NCI-H2196 (cell line): ENCODE results near the gene CAMK1D.
A peak's percentile ranks its signal among the peaks of the same experiment; 100 is the strongest.
"Not testable (repeated sequence)": the region's sequence is repeated elsewhere in the genome, so short reads cannot be mapped to it uniquely, and the experiment has no call there.

Source experiments
- DNase-seq: peaks from one replicate; lab custom pipeline; 2025; ENCODE audit not compliant: unreplicated experiment; lab: John Stamatoyannopoulos, UW

The CAMK1D gene

GRCh38 chr10:12348870-12349628 is at the start of gene CAMK1D:
CAMK1D (plus strand) TSS chr10:12349547.
- DNase-seq = peak; percentile 54

GRCh38 chr10:12301036-12301435 is 48.3 kb upstream of the CAMK1D start:
- DNase-seq = not testable (repeated sequence)

DNA sequence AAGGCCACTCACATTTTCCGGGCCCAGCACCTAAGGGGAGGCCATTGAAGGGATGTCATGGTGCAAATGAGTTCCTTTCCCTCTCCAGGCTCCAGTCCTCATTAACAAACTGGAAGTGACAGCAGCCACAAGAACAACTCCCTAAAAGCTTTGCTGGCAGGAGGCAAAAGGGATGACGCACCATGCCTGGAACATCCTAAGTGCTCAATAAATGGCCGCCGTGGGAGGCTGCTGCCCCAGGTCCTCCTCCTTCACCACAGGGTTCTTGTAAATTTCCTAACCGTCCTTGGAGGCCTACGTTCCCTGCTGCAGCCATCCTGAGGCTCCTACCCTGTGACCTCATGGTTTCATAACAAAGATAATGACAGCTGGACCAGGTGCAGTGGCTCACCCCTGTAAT is 41.3 kb upstream of the CAMK1D start:
- DNase-seq = no peak

- no peak for DNase-seq
These were observed 40.5 kb upstream of the CAMK1D start for GRCh38 chr10:12308736-12309375.

DNA sequence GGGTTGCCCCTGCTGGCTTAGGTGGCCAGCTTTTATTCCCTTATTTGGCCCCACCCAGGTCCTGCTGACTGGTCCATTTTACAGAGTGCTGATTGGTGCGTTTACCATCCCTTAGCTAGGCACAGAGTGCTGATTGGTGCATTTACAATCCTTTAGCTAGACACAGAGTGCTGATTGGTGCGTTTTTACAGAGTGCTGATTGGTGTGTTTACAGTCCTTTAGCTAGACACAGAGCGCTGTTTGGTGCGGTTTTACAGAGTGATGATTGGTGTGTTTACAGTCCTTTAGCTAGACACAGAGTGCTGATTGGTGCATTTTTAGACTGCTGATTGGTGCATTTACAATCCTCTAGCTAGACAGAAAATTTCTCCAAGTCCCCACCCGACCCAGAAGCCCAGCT is 39.6 kb upstream of the CAMK1D start:
- DNase-seq = not testable (repeated sequence)

DNA sequence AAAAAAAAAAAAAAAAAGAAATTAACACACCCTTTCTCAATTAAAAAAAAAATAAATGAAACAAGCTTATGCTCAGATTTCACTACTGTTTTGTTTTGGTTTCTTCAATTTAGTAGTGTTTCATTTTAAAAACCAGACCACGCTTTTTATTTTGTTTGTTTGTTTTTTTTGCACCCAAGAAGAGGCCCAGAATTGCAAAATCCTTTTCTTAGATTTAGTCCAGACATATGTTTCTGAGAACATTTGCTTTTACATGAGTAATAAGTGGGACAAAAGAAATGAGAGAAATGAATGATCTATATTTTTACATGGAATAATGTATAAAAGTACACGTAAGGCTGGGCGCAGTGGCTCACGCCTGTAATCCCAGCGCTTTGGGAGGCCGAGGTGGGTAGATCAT is 34.5 kb upstream of the CAMK1D start:
- no peak for DNase-seq

GRCh38 chr10:12319076-12319475 is 30.3 kb upstream of the CAMK1D start:
- DNase-seq = no peak

GRCh38 chr10:12320892-12321291 is 28.5 kb upstream of the CAMK1D start:
- DNase-seq = no peak

- DNase-seq = no peak
These were observed 27.7 kb upstream of the CAMK1D start for GRCh38 chr10:12321641-12322040.

- no peak for DNase-seq
These were observed 26.7 kb upstream of the CAMK1D start for GRCh38 chr10:12322583-12323131.

DNA sequence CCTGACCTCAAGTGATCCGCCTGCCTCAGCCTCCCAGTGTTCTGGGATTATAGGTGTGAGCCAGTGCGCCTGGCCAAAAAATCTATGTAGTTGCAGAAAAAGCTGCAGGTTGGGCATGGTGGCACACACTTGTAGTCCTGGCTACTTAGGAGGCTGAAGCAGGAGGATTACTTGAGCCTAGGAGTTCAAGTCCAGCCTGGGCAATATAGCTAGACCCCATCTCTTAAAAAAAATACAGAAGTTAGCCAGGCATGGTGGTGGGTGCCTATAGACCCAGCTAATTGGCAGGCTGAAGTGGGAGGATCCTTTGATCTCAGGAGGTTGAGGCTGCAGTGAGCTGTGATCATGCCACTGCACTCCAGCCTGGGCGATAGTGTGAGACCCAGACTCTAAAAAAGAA is 24.8 kb upstream of the CAMK1D start:
- no peak for DNase-seq

GRCh38 chr10:12327074-12327473 is 22.3 kb upstream of the CAMK1D start:
- no peak for DNase-seq

DNA sequence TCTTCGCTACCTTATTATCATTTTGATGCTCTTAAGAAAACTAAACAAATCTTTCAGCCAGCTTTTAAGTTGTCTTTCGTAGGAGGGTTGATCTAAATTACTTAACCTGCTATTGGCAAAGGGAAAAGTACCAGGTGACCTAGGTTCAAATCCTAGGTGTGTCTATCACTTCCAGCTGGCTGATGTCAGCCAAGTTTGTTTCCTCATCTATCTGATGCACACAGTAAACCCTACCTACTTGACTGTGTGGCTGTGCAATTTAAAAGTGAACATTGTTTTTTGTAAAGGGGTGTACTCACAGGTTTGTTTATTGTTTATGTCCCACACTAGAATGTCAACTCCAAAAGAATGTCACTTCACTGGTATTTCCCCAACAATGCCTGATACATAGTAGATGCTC is 21.9 kb upstream of the CAMK1D start:
- DNase-seq = no peak

DNA sequence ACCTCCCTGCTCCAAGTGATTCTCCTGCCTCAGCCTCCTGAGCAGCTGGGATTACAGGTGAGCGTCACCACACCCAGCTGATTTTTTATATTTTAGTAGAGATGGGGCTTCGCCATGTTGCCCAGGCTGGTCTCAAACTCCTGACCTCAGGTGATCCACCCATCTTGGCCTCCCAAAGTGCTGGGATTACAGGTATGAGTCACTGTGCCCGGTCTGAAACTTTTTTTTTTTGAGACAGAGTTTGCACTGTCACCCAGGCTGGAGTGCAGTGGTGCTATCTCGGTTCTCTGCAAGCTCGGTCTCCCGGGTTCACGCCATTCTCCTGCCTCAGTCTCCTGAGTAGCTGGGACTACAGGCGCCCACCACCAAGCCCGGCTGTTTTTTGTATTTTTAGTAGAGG is 21.0 kb upstream of the CAMK1D start:
- DNase-seq = not testable (repeated sequence)

- no peak for DNase-seq
These were observed 16.6 kb upstream of the CAMK1D start for GRCh38 chr10:12332572-12333379.

DNA sequence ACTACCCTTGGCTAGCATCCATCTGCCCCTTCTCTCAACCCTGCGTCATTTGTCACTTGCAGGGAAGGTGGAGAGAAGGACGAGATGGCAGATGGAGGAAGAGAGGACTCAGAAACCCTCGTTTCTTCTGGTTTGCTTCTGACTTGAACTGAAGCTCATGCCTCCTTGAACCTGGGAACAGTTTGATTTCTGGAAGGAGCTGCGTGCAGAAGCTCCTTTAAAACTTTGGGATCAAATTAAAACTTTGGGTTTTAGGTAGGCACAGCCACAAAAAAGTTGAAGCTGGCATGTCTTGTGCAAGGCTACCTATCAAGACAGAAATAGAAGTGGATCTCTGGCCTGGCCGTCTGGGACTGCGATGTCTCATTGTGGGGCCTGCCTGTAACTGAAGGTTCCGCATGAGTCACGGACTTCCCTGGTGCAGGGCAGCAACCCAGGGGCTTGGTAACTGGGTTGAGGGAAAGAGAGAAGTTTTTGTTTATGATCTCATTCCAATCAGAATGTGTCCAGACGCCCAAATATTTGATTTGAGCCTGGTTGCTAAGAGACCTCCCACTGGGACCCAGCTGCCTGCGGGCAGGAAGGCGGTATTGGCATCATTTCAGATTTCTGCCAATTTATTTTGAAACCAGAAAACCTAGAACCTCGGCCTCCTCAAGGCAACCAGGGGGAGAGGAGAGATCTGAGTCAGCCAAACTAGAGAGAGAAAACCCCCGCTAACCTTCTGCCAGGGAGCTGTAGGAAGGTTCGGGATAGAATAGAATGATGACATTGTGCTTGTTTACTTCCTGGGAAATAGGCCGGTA is 15.8 kb upstream of the CAMK1D start:
- peak; percentile 34 for DNase-seq

GRCh38 chr10:12334186-12334530 is 15.2 kb upstream of the CAMK1D start:
- DNase-seq = no peak

GRCh38 chr10:12335169-12335568 is 14.2 kb upstream of the CAMK1D start:
- DNase-seq = not testable (repeated sequence)

DNA sequence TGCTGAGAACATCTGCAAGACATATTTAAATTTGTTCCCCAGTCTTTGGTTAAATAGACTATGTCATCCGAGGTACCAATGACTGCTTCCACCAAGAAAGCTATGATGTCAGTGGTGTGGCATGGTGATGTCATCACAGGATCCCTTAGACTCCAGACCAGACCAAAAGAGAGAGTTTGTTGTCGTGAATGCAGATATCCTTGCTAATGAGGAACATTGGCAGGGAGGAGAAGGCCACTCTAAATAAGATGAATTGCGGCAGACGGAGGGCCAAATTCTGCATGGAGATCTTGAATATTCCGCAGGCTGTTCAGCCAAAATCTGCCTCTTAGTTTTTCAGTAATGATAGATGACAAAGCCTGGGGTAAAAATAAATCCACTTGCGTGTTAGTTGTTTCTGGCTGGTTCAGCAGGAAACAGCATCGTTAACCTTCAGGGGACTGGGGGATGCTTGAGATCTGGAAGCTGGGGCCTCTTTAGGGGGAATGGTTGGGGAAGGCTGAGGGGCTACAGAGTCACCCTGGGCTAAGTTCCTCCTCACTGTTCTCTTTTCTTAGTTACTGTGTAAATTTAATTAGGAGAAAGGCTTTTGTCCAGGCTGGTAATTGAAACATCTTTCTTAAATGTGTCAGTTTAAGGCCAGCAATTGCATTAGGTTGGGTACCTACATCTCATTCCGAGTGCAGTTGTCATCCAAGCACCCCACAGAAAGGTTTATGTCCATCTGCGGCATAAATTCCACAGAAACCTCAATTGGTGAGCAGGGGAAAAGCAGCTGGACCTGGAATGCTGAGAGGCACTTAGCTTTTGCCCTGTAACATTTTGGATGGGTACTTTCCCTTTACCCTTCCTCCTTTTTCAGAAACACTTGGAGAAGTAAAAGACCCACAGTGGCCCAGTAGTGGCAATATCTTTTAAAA is 11.6 kb upstream of the CAMK1D start:
- DNase-seq = no peak

DNA sequence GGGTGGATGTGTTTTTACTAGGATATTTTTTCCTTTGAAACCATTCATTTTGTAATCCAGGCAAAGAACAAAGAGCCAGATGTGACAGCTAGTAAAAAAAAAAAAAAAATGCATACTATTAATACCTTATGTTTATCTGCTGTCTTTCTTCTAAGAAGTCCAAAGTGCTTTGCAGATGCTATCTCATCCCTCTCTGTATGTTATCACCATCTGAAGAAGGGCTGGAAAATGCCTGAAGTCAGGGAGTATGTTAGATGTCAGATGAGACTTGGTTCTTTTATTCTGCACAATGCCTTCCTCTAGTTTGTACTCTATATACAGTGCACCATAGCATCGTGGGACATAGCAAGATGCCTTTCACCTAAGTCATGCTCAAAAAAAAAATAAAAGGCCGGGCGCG is 10.4 kb upstream of the CAMK1D start:
- no peak for DNase-seq
